Endothelial cell of umbilical vein (primary cell): Measurements from ENCODE around the gene TTC33.

Source experiments
- CTCF ChIP-seq, 2 donors: IDR thresholded peaks; 1 replicate in 1 of 2; 2 replicates in 1 of 2; pipeline ENCODE4 v1.5.1; 2011; ENCODE audit warnings: low read length in 2 of 2, mild to moderate bottlenecking in 2 of 2, moderate library complexity in 2 of 2, control low read depth in 1 of 2, inconsistent platforms in 1 of 2, low read depth in 1 of 2; ENCODE audit not compliant: insufficient read depth in 1 of 2; ENCODE audit errors: extremely low read depth in 1 of 2
- EZH2 ChIP-seq: IDR thresholded peaks from 2 replicates; pipeline ENCODE4 v1.6.1; 2012; ENCODE audit warnings: borderline replicate concordance, low read depth, mild to moderate bottlenecking, moderate library complexity, low read length, inconsistent platforms; ENCODE audit not compliant: severe bottlenecking
- GATA2 ChIP-seq: IDR thresholded peaks from 2 replicates; pipeline ENCODE4 v1.7.0; 2011; ENCODE audit warnings: low read depth, mild to moderate bottlenecking, moderate library complexity, mixed read lengths, low read length; ENCODE audit not compliant: insufficient read length, insufficient read depth
- POLR2A ChIP-seq: IDR thresholded peaks from 2 replicates; pipeline ENCODE4 v1.6.1; 2012; ENCODE audit warnings: low read depth, mild to moderate bottlenecking, control low read depth, low read length

DNA sequence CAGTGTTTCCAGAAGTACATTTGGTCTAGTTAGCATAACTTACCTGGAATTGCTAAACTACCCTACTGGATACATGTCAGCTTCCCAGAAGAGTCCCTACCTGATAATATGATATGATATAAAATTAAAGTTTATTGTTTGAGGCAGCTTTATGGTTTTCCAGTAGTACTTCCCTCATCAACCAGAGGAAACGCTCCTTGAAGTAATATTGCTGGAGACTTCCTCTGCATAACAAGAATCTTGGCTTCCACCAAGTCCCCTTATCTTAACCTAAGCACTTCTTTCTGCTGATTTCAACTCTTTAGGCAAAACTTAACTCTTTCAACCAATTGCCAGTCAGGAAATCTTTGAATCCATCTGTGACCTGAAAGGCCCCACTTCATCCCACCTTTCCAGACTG, 290.3 kb downstream of the TTC33 start:
- TF ChIP-seq POLR2A = no peak
- no peak for TF ChIP-seq CTCF (IDR thresholded peaks at IDR 0.05; ENCODE audit: extremely low read depth in 1 of 2, insufficient read depth in 1 of 2, low read depth in 1 of 2, low read length in 2 of 2)
- TF ChIP-seq EZH2 = no peak
- TF ChIP-seq GATA2 = peak; percentile 37
